OCI-LY3 (cell line): ENCODE results near the gene DOK1.
A peak's percentile ranks its signal among the peaks of the same experiment; 100 is the strongest.

Experiments
- H2AFZ ChIP-seq: fragments of 200-600, 300-600 bp; shearing (Covaris generic); 2 replicates; pipeline ENCODE4 v1.6.0; 2014; ENCODE audit warnings: antibody characterized with exemption, low read depth, low read length
- H3K27ac ChIP-seq: fragments of 200-600, 300-600 bp; sonication (generic); 2 replicates; pipeline ENCODE4 v1.5.1; 2014; ENCODE audit warnings: mild to moderate bottlenecking, low read length, moderate library complexity, mixed read lengths
- H3K27me3 ChIP-seq: fragments of 200-600, 300-600 bp; sonication (generic); 2 replicates; pipeline ENCODE4 v1.6.1; 2014; ENCODE audit warnings: low read depth, low read length, mixed read lengths
- H3K36me3 ChIP-seq: fragments of 200-600, 300-600 bp; sonication (generic); replicated peaks from 2 replicates; pipeline ENCODE3; 2014; ENCODE audit warnings: low read depth, low read length, mixed read lengths
- H3K4me1 ChIP-seq: fragments of 300-600, 200-600 bp; sonication (generic); 2 replicates; pipeline ENCODE4 v1.6.1; 2014; ENCODE audit warnings: low read length, mixed read lengths
- H3K4me2 ChIP-seq: fragments of 200-600, 300-600 bp; sonication (generic); 2 replicates; pipeline ENCODE4 v1.6.1; 2014; ENCODE audit warnings: low read length, mixed read lengths
- H3K4me3 ChIP-seq: fragments of 300-600, 200-600 bp; sonication (generic); 2 replicates; pipeline ENCODE4 v1.5.1; 2014; ENCODE audit warnings: antibody characterized with exemption, mild to moderate bottlenecking, low read length, moderate library complexity
- H3K79me2 ChIP-seq: fragments of 300-600, 200-600 bp; shearing (Covaris generic); 2 replicates; pipeline ENCODE4 v1.6.1; 2014; ENCODE audit warnings: mild to moderate bottlenecking, low read length, mixed read lengths
- H3K9ac ChIP-seq: fragments of 300-600, 200-600 bp; shearing (Covaris generic); 2 replicates; pipeline ENCODE4 v1.6.0; 2014; ENCODE audit warnings: mild to moderate bottlenecking, low read length, moderate library complexity
- H3K9me3 ChIP-seq: fragments of 200-600, 300-600 bp; shearing (Covaris generic); 2 replicates; pipeline ENCODE4 v1.6.1; 2014; ENCODE audit warnings: low read length, mixed read lengths; ENCODE audit not compliant: insufficient read depth
- H4K20me1 ChIP-seq: fragments of 200-600, 300-600 bp; sonication (generic); 2 replicates; pipeline ENCODE4 v1.6.1; 2016; ENCODE audit warnings: low read length, mixed read lengths; ENCODE audit not compliant: insufficient read depth
- EZH2phosphoT487 ChIP-seq: fragments of 200-600 bp; shearing (Covaris generic); IDR thresholded peaks from 2 replicates; pipeline ENCODE4 v1.6.1; 2018; ENCODE audit warnings: antibody characterized with exemption, mixed run types, low read depth
- TF ChIP-seq, protein P1 (sequence below): fragments of 200-600, 300-600 bp; sonication (generic); IDR thresholded peaks from 2 replicates; pipeline ENCODE4 v1.5.1; 2014; ENCODE audit warnings: antibody characterized with exemption, low read length, low read depth

The DOK1 gene

DNA sequence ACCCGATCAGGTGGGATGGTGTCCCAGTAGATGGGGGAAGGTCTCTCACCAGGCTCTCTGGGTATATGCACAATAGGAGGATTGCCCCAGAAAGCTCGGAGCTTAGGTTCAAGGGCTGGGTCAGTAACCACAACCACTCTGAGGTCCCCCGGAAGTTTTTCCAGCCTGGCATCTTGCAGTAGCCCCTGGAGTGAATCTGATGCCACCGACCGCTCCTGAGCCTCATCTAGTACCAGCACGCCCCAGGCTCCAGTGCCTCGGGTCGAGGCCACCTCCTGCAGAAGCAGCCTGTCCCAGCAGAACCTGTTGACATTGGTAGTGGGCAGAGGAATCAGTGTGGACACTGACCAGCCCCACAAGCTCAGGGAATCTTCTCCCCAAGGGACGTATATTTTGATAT lies 30.5 kb upstream of the DOK1 start:
- Histone ChIP-seq H3K27me3 (no peaks in the 10 kb centered on the region), H3K27ac (no peak overlapping the region), H3K36me3 (peaks cover 39% of the 10 kb centered on the region), H3K9ac (no peak overlapping the region), H3K4me2 (no peak overlapping the region), H2AFZ (no peak overlapping the region), H3K4me1 (peaks cover 46% of the 10 kb centered on the region), H4K20me1 (no peaks in the 10 kb centered on the region; the same call in 1 of the 2 replicates), H3K9me3 (no peaks in the 10 kb centered on the region), H3K79me2 (peaks cover 22% of the 10 kb centered on the region), H3K4me3 (no peak overlapping the region)
- TF ChIP-seq, protein P1, sequence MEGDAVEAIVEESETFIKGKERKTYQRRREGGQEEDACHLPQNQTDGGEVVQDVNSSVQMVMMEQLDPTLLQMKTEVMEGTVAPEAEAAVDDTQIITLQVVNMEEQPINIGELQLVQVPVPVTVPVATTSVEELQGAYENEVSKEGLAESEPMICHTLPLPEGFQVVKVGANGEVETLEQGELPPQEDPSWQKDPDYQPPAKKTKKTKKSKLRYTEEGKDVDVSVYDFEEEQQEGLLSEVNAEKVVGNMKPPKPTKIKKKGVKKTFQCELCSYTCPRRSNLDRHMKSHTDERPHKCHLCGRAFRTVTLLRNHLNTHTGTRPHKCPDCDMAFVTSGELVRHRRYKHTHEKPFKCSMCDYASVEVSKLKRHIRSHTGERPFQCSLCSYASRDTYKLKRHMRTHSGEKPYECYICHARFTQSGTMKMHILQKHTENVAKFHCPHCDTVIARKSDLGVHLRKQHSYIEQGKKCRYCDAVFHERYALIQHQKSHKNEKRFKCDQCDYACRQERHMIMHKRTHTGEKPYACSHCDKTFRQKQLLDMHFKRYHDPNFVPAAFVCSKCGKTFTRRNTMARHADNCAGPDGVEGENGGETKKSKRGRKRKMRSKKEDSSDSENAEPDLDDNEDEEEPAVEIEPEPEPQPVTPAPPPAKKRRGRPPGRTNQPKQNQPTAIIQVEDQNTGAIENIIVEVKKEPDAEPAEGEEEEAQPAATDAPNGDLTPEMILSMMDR, result no peak
- TF ChIP-seq EZH2phosphoT487, result no peak

DNA sequence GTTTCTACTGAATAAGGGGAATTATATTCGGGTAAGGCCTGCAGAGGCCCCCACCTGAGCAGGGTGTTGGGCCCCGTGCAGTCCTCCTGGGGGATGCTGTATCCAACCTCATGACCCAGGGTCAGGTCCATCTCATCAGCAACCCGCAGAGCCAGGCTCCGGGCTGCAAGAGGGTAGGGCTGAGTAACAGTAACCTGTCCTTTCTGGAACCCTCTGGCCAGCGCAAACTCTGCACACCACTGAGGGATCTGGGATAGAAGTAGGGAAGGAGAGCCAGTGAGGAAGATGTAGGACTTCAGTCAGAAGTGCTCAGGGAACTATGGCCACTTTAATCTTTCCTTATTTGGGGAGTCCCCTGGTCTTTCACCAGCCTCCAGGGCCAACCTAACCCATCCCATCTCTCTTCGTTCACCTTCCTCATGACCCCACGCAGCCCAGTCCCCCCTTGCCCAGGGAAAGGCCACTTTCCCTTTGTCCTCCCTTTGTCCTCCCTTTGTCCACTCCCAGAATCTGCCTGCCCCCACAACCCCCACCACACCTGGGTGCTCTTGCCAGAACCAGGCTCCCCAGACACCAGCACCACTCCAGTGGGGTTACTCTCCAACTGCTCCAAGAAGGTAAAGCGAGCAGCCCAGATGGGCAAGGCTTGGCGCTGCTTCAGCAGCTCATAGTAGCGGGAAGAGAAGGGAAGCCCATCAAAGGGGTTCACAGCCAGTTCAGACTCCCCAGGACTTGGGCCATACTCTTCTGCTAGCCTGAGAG lies 29.4 kb upstream of the DOK1 start:
- Histone ChIP-seq H3K9ac (no peak overlapping the region), H3K27ac (no peak overlapping the region), H3K9me3 (no peaks in the 10 kb centered on the region), H3K4me1 (peaks cover 38% of the 10 kb centered on the region), H3K36me3 (peaks cover 34% of the 10 kb centered on the region), H3K4me2 (no peak overlapping the region), H4K20me1 (no peaks in the 10 kb centered on the region; the same call in 1 of the 2 replicates), H3K4me3 (no peak overlapping the region), H2AFZ (no peak overlapping the region), H3K79me2 (peaks cover 32% of the 10 kb centered on the region), H3K27me3 (no peaks in the 10 kb centered on the region)
- no peak for TF ChIP-seq EZH2phosphoT487
- TF ChIP-seq, protein P1, result no peak

DNA sequence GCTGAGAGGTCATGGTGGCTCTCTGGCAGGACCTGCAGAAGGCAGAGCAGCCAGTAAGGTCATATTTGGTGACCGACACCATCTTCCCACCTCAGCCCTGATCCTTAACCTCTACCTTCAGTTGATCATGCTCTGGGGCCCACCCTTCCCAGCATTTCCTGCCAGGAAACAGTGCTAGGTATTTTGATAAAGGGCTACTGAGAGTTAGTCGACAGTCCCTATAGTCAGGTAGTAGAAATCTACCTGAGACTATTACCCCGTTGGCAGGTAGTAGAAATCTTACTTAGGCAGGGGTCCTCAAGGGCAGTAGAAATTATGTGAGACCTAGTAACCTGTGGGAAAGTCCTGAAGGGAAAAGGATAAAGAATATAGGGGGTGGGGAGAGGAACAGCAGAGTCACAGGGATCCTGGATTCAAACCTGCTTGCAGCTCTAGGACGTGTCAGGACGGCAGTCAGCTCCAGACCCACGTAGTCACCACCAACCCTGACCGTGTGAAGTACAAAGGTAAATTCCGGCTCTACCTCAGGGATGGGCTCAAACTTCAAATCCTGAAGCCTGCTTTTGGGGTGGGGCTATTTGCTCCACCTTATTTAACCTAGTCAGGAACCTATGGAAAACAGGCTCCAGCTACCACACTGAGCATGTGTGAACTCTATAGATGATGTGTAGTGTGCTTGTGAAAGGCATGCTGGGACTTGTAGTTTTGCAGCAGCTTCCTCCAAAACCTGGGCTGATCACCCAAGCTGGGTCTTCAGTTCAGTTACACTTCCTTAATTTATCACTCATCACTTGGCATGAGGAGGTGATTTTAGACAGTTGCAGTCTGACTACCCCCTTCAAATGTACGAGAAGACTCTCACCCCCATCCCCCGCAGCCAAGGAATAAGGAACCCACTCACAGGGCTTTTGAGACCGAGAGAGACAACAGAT lies 28.5 kb upstream of the DOK1 start, which contains the start of gene DQX1:
TSS of gene DQX1 (minus strand) at position 515 of the 932 bp plus-strand sequence. CDS start at position 13, 502 bp downstream.
- Histone ChIP-seq H3K4me2 (peak within 1 kb of the TSS; percentile 96), H4K20me1 (no peaks in the 10 kb centered on the region; the same call in 1 of the 2 replicates), H2AFZ (no peak within 1 kb of the TSS), H3K9me3 (no peaks in the 10 kb centered on the region), H3K36me3 (peaks cover 34% of the 10 kb centered on the region), H3K4me1 (peaks cover 34% of the 10 kb centered on the region), H3K27me3 (no peaks in the 10 kb centered on the region), H3K4me3 (peak within 1 kb of the TSS; percentile 99), H3K27ac (peak within 1 kb of the TSS; percentile 95), H3K79me2 (peaks cover 40% of the 10 kb centered on the region), H3K9ac (peak within 1 kb of the TSS; percentile 48; the same call in 1 of the 2 replicates)
- TF ChIP-seq, protein P1, result no peak
- TF ChIP-seq EZH2phosphoT487, result no peak
